Adrenal gland (tissue), 12 donors: ENCODE results near the gene ECI1. TPM values are rescaled to one million over a fixed set of nuclear protein-coding genes. Genes with fewer than 3 reads are reported as not detected.

ENCODE experiments used
- DNase-seq, 7 donors: peaks; one replicate each; pipeline ENCODE4 v3.0.0-alpha.2; 2019 to 2020
- H3K27ac ChIP-seq, 5 donors: fragments of 200-600 bp; sonication (generic) in 4 of 5; 1 replicate in 3 of 5; 2 replicates in 2 of 5; pipeline versions ENCODE4 v1.5.1 to v1.8.0; 2016 to 2020; ENCODE audit warnings: mild to moderate bottlenecking in 1 of 5
- H3K27me3 ChIP-seq: fragments of 200-600 bp; 2 replicates; pipeline ENCODE4 v1.8.0; 2021
- H3K36me3 ChIP-seq, 2 donors: fragments of 200-600 bp; replicated peaks in 1 of 2; 1 replicate in 1 of 2; 2 replicates in 1 of 2; pipeline versions ENCODE4 v1.5.1 to v1.8.0; 2018 to 2022
- H3K4me1 ChIP-seq, 2 donors: fragments of 200-600 bp; replicated peaks in 1 of 2; 1 replicate in 1 of 2; 2 replicates in 1 of 2; pipeline versions ENCODE4 v1.5.1 to v1.8.0; 2018 to 2021
- H3K4me3 ChIP-seq, 4 donors: fragments of 200-600 bp; sonication (generic) in 3 of 4; one replicate each; pipeline ENCODE4 v1.5.1; 2016 to 2018
- H3K9me3 ChIP-seq, 3 donors: fragments of 200-600 bp; sonication (generic) in 1 of 3; replicated peaks in 1 of 3; 1 replicate in 2 of 3; 2 replicates in 1 of 3; pipeline versions ENCODE4 v1.5.1 to v1.8.0; 2016 to 2021
- POLR2A ChIP-seq, 2 donors: fragments of 450-650 bp; IDR thresholded peaks; one replicate each; pipeline ENCODE4 v1.6.1; 2017; ENCODE audit warnings: antibody characterized with exemption in 2 of 2, mild to moderate bottlenecking in 2 of 2, moderate library complexity in 1 of 2
- WGBS, 4 donors: extraction: QIAGEN DNeasy Blood & Tissue Kit in 2 of 4; methylation state at CpG; one replicate each; pipeline versions ENCODE4 v1.1.5 to v1.1.7; 2013 to 2017; 5-methylcytosine and 5-hydroxymethylcytosine counted together
- intact Hi-C, 2 donors: fragments of 100-400 bp; cut with DNase I; formaldehyde crosslinking; loops; one replicate each; pipeline versions ENCODE4 v1.14.1 to v1.15.0; 2022 to 2023
- polyA plus RNA-seq, 3 donors: library from polyadenylated mRNA; stranded (reverse); fragments of 200-250 nt in 2 of 3; fragments of 350-450 nt in 1 of 3; fragmentation: Illumina TruSeq in 1 of 3; extraction: RNeasy Lipid Tissue Mini Kit (QIAGEN cat#74804) in 1 of 3; gene quantifications; one replicate each; pipeline ENCODE4 v1.2.3, GENCODE V29; 2013 to 2014
- total RNA-seq, 9 donors: library from RNA; depleted of rRNA in 4 of 9; stranded (reverse); fragments of >200 nt in 4 of 9; fragments of 120-200 nt in 1 of 9; fragmentation: NEBNext Ultra II Directional in 1 of 9; extraction: Animal tissue kit (Norgen Biotek cat#: 25700) in 1 of 9; gene quantifications; one replicate each; pipeline versions ENCODE4 v1.1.0 to v1.2.4, GENCODE V29; 2013 to 2023
- TF ChIP-seq, protein P1 (sequence below), 6 experiments: fragments of 450-650 bp in 4 of 6; fragments of 200-600 bp in 2 of 6; sonication (generic) in 1 of 6; IDR thresholded peaks; 1 replicate in 5 of 6; 2 replicates in 1 of 6; pipeline versions ENCODE4 v1.5.1 to v1.8.0; 2016 to 2021; ENCODE audit warnings: antibody characterized with exemption in 6 of 6, mild to moderate bottlenecking in 2 of 6, moderate library complexity in 1 of 6
- donor health status: healthy with polysubstance abuse.
- donor health status: Bipolar disorder and iron deficiency.
- donor health status: DM: yes; HTN: yes; CAD: no.
- donor health status: DM: no; HTN: no; CAD: no.
- donor health status: DM: no; HTN: no; CAD: no.
- donor health status: DM: yes; HTN: yes; CAD: no.

ECI1 gene
- total and polyA plus RNA-seq, 12 donors, result 5.8 to 172 (median 63.7) TPM

DNA sequence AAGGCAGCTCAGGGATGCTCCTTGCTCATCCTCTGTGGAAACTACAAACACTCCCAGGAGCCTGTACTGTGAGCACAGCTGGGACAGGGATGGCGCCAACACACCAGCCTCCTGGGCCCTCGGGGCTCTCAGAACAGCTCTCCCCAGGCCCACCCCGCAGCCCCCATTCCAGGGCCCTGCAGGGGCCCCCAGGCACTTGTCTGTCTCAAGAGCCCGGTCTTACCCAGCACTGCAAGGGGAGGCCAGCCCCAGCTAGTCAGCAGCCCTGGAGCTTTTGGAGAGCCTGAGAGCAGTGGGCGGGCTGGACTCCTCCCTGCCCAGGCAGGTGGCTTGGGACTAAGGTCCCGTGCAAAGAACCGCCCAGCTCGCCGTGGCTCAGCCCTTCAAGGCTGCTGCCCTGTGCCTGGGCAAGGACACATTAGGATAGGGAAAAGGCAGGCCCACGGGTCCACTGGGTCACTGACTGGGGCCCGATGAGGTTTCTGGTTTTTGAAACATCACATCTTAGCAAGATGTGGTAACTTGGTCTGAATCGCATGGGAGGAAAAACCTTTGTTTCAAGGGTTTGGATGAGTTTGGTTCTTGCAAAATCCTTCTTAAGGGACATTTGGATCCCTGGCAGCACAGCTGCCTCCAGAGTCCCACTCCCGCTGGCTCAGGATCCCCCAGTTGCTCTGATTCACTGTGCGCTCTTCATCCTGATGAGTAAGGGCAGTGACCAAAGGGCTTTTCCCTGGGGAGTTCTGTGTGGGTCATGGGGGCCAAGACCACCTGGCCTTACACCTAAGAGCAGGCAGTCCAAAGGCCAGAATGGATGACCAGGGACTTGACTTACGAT, 12.3 kb downstream of the ECI1 start:
- intact Hi-C loops, result no loop called here
- peak overlapping the region in 1 of 5 donors; percentile 32 for H3K27ac ChIP-seq
- WGBS, 4 donors, result 51 to 63% (median 61%) methylated on average over 7 to 15 of the region's 15 CpGs

DNA sequence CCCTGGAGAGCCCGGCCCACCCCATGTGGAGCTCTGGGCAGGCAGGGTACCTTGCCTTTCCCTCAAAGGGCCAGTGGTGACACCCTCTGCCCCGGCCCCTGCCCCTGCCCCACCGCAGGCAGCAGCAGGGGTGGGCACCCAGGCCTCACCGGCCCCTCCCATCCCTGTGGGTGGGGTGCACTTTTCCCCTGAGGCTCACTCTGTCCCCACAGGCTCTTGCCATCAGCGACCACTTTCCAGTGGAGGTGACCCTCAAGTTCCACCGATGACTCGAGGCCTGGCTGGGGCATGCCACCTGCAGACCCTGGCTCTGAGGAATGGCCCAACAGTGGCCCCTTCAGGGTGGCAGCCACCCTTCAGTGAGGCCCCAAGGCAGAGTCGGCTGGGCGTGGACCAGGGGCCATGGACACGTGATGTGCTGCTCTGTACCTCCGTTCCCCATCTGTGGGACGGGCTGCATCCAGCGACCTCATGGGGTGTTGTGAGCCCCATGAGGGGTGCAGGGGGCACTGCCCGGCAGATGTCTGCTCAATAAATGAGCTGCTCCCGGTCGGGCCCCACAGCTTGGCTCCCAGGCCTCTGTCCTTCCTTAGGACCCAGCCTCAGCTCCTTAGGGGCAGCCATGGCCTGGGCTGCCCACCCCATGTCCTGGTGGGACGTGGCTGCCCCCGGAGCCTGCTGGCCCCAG, 13.1 kb downstream of the ECI1 start:
- peaks cover 9% of the 10 kb centered on the region for H3K27me3 ChIP-seq

More for the DNA sequence above, 12.3 kb downstream of the ECI1 start:
- Histone ChIP-seq H3K4me3 (no peak overlapping the region), H3K4me1 (peaks cover 12 to 21% of the 10 kb centered on the region in 2 donors), H3K36me3 (peaks cover 0 to 39% of the 10 kb centered on the region in 2 donors), H3K9me3 (no peaks in the 10 kb centered on the region), H3K27me3 (peaks cover 9% of the 10 kb centered on the region)
- peak in 5 of 7 donors; percentile 52 to 72 (median 70) for DNase-seq
- TF ChIP-seq POLR2A (IDR thresholded peaks at IDR 0.05), result no peak
- TF ChIP-seq, protein P1, sequence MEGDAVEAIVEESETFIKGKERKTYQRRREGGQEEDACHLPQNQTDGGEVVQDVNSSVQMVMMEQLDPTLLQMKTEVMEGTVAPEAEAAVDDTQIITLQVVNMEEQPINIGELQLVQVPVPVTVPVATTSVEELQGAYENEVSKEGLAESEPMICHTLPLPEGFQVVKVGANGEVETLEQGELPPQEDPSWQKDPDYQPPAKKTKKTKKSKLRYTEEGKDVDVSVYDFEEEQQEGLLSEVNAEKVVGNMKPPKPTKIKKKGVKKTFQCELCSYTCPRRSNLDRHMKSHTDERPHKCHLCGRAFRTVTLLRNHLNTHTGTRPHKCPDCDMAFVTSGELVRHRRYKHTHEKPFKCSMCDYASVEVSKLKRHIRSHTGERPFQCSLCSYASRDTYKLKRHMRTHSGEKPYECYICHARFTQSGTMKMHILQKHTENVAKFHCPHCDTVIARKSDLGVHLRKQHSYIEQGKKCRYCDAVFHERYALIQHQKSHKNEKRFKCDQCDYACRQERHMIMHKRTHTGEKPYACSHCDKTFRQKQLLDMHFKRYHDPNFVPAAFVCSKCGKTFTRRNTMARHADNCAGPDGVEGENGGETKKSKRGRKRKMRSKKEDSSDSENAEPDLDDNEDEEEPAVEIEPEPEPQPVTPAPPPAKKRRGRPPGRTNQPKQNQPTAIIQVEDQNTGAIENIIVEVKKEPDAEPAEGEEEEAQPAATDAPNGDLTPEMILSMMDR (IDR thresholded peaks at IDR 0.05), result no peak

DNA sequence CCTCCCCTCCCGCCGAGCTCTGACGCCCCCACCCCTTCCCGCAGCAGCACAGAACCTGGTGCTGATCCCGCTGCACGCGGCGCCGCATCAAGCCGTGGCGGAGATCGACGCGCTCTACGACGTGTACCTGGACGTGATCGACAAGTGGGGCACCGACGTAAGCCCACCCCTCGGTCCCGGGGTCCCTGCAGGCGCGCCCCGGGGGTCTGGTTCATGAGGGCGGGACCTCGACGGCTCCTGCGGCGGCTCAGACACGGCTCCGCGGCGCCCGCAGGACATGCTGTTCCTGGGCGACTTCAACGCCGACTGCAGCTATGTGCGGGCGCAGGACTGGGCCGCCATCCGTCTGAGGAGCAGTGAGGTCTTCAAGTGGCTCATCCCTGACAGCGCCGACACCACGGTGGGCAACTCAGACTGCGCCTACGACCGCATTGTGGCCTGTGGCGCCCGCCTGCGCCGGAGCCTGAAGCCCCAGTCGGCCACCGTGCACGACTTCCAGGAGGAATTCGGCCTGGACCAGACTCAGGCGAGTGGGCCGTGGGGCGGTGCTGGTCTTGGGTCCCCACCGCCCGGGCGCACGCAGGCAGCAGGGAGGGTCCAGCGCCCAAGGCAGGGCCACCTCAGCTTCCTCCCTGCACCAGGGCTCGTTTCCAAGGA, 13.8 kb downstream of the ECI1 start:
- Histone ChIP-seq H3K9me3 (no peaks in the 10 kb centered on the region), H3K4me1 (peaks cover 12 to 21% of the 10 kb centered on the region in 2 donors), H3K4me3 (no peak overlapping the region), H3K36me3 (peaks cover 0 to 39% of the 10 kb centered on the region in 2 donors), H3K27me3 (peaks cover 9% of the 10 kb centered on the region), H3K27ac (no peak overlapping the region)
- WGBS, 4 donors, result 10 to 80% (median 22%) methylated on average over 3 to 65 of the region's 65 CpGs
- TF ChIP-seq, protein P1 (IDR thresholded peaks at IDR 0.05), result no peak
- TF ChIP-seq POLR2A (IDR thresholded peaks at IDR 0.05), result no peak
- intact Hi-C loops, result no loop called here
- no peak for DNase-seq

More for the DNA sequence above, 13.1 kb downstream of the ECI1 start:
- intact Hi-C loops, result no loop called here
- no peaks in the 10 kb centered on the region for H3K9me3 ChIP-seq
- no peak for TF ChIP-seq POLR2A (IDR thresholded peaks at IDR 0.05)
- TF ChIP-seq, protein P1 (IDR thresholded peaks at IDR 0.05), result no peak
- no peak for DNase-seq
- peaks cover 0 to 39% of the 10 kb centered on the region in 2 donors for H3K36me3 ChIP-seq
- WGBS, 4 donors, result 63 to 80% (median 66%) methylated on average over 1 to 18 of the region's 18 CpGs
- peaks cover 12 to 21% of the 10 kb centered on the region in 2 donors for H3K4me1 ChIP-seq
- no peak overlapping the region for H3K27ac ChIP-seq
- H3K4me3 ChIP-seq, result no peak overlapping the region

DNA sequence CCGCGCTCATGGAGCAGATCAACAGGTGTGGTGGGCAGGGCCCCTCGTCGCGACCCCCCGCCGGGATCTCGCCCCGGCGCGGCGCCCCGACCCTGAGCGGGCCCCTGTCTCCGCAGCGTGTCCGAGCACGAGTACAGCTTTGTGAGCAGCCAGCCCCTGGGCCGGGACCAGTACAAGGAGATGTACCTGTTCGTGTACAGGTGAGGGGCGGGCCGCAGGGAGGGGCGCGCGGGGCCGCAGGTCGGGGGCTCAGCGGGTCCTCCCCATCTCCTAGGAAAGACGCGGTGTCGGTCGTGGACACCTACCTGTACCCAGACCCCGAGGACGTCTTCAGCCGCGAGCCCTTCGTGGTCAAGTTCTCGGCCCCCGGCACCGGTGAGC, 14.3 kb downstream of the ECI1 start:
- H3K36me3 ChIP-seq, result peaks cover 0 to 39% of the 10 kb centered on the region in 2 donors
- WGBS, 4 donors, result 6 to 10% (median 8%) methylated on average over 16 to 40 of the region's 40 CpGs; no CpG with 5 or more reads in 1 of the 4 donors
- intact Hi-C loops, result no loop called here

More for the DNA sequence above, 14.3 kb downstream of the ECI1 start:
- TF ChIP-seq, protein P1 (IDR thresholded peaks at IDR 0.05), result no peak
- no peak for TF ChIP-seq POLR2A (IDR thresholded peaks at IDR 0.05)
- Histone ChIP-seq H3K27me3 (peaks cover 9% of the 10 kb centered on the region), H3K9me3 (no peaks in the 10 kb centered on the region), H3K27ac (no peak overlapping the region), H3K4me1 (peaks cover 12 to 21% of the 10 kb centered on the region in 2 donors), H3K4me3 (peak overlapping the region in 1 of 4 donors; percentile 7)
- DNase-seq, result no peak
